Measurements from ENCODE around the gene ST14.

DNA sequence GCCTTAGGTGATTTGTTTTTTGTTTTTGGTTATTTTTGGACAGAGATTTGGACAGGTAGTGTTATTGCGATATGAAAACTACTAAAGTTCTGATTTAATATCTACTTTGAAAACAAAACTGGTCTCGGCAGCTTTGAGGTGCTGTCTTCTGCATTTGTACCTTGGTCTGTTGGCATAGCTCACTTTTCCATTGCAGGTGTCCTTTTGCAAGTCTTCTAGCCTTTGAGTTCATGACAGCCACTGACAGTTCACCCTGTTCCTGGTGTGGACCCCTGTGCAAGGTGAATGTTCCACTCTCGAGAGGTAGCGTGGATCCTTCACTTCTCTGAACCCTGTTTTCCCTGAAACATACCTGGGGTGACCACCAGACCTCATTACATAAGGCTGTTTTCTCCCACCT lies 44.9 kb upstream of the ST14 start:
- TF ChIP-seq POLR2A (IDR thresholded peaks at IDR 0.05) = no peak
- TF ChIP-seq, protein P1, sequence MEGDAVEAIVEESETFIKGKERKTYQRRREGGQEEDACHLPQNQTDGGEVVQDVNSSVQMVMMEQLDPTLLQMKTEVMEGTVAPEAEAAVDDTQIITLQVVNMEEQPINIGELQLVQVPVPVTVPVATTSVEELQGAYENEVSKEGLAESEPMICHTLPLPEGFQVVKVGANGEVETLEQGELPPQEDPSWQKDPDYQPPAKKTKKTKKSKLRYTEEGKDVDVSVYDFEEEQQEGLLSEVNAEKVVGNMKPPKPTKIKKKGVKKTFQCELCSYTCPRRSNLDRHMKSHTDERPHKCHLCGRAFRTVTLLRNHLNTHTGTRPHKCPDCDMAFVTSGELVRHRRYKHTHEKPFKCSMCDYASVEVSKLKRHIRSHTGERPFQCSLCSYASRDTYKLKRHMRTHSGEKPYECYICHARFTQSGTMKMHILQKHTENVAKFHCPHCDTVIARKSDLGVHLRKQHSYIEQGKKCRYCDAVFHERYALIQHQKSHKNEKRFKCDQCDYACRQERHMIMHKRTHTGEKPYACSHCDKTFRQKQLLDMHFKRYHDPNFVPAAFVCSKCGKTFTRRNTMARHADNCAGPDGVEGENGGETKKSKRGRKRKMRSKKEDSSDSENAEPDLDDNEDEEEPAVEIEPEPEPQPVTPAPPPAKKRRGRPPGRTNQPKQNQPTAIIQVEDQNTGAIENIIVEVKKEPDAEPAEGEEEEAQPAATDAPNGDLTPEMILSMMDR (IDR thresholded peaks at IDR 0.05) = no peak
